ENCODE results near the gene ZNF649. TPM values are rescaled to one million over a fixed set of nuclear protein-coding genes. Genes with fewer than 3 reads are reported as not detected.

ZNF649 gene
- total RNA-seq, 3 donors from 2014 or later (not counting 1 experiment from before 2014, with no cell fraction given): 11.0 to 16.1 (median 12.3) TPM

- Histone ChIP-seq H3K9me3 (ENCODE audit: control insufficient read depth, insufficient read depth, low read length) (peaks cover 18% of the 10 kb centered on the region), H3K4me3 (ENCODE audit: low read length) (peak overlapping the region; percentile 78), H3K27me3 (ENCODE audit: control insufficient read depth, insufficient read depth, low read length) (no peaks in the 10 kb centered on the region), H3K27ac (ENCODE audit: low read length) (no peak overlapping the region), H3K36me3 (ENCODE audit: control insufficient read depth, insufficient read depth, low read length) (peaks cover 16% of the 10 kb centered on the region), H3K4me1 (ENCODE audit: control insufficient read depth, insufficient read depth, low read length) (peaks cover 16% of the 10 kb centered on the region)
- peaks cover 34 to 36% of the 10 kb centered on the region in 2 donors for H3K4me1 Mint-ChIP-seq
- H3K27ac Mint-ChIP-seq: peak overlapping the region; percentile 86 to 98
- WGBS (ENCODE audit: insufficient coverage): 41% methylated on average over 13 of the region's 13 CpGs
- H3K9me3 Mint-ChIP-seq: peaks cover 7 to 17% of the 10 kb centered on the region in 2 donors
- TF ChIP-seq, protein P1, sequence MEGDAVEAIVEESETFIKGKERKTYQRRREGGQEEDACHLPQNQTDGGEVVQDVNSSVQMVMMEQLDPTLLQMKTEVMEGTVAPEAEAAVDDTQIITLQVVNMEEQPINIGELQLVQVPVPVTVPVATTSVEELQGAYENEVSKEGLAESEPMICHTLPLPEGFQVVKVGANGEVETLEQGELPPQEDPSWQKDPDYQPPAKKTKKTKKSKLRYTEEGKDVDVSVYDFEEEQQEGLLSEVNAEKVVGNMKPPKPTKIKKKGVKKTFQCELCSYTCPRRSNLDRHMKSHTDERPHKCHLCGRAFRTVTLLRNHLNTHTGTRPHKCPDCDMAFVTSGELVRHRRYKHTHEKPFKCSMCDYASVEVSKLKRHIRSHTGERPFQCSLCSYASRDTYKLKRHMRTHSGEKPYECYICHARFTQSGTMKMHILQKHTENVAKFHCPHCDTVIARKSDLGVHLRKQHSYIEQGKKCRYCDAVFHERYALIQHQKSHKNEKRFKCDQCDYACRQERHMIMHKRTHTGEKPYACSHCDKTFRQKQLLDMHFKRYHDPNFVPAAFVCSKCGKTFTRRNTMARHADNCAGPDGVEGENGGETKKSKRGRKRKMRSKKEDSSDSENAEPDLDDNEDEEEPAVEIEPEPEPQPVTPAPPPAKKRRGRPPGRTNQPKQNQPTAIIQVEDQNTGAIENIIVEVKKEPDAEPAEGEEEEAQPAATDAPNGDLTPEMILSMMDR (IDR thresholded peaks at IDR 0.05): no peak
- DNase-seq: no peak
- no peaks in the 10 kb centered on the region for H3K27me3 Mint-ChIP-seq (ENCODE audit: low read depth in 2 of 2)
- H3K4me3 Mint-ChIP-seq: peak overlapping the region; percentile 96
- peaks cover 25% of the 10 kb centered on the region for H3K36me3 Mint-ChIP-seq
- ATAC-seq: no peak
- intact Hi-C loops (cut with micrococcal nuclease): loop anchor here (1.0 to 5.0 kb wide), 3 partner anchors 23 to 121 kb away; partner anchors contain the start of genes ZNF432, ZNF615 and ZNF649
These were observed 23.0 kb upstream of the ZNF649 start for GRCh38 chr19:51927859-51928258.

- Mint-ChIP-seq H3K4me3 (peak within 1 kb of the TSS; percentile 96), H3K4me1 (peaks cover 34 to 36% of the 10 kb centered on the region in 2 donors), H3K27me3 (ENCODE audit: low read depth in 2 of 2) (no peaks in the 10 kb centered on the region), H3K36me3 (peaks cover 25% of the 10 kb centered on the region), H3K27ac (peak within 1 kb of the TSS; percentile 86 to 98), H3K9me3 (peaks cover 7 to 18% of the 10 kb centered on the region in 2 donors)
- DNase-seq (peak; percentile 76 to 91), ATAC-seq (peak; percentile 84 to 89 (median 86))
- peak within 1 kb of the TSS; percentile 67 for H3K27ac ChIP-seq (ENCODE audit: low read length)
- intact Hi-C loops (cut with micrococcal nuclease): loop anchor here (1.0 to 5.0 kb wide), 3 partner anchors 22 to 122 kb away; partner anchors contain the start of genes ZNF432, ZNF615 and ZNF649
- peaks cover 22% of the 10 kb centered on the region for H3K9me3 ChIP-seq (ENCODE audit: control insufficient read depth, insufficient read depth, low read length)
- H3K4me3 ChIP-seq (ENCODE audit: low read length): peak within 1 kb of the TSS; percentile 78
- peaks cover 16% of the 10 kb centered on the region for H3K4me1 ChIP-seq (ENCODE audit: control insufficient read depth, insufficient read depth, low read length)
- peaks cover 16% of the 10 kb centered on the region for H3K36me3 ChIP-seq (ENCODE audit: control insufficient read depth, insufficient read depth, low read length)
- no peaks in the 10 kb centered on the region for H3K27me3 ChIP-seq (ENCODE audit: control insufficient read depth, insufficient read depth, low read length)
- TF ChIP-seq, protein P1 (IDR thresholded peaks at IDR 0.05): peak; percentile 24
- WGBS (ENCODE audit: insufficient coverage): under 1% methylated on average over 52 of the region's 52 CpGs
These were observed 22.2 kb upstream of the ZNF649 start, which contains the start of gene ZNF613 for GRCh38 chr19:51926784-51927741. Gene ZNF613, plus strand, starts transcription at chr19:51927472. Its CDS starts 8,749 bp downstream, at chr19:51936221.

GRCh38 chr19:51926426-51926783, 21.6 kb upstream of the ZNF649 start:
- Mint-ChIP-seq H3K9me3 (peaks cover 7 to 15% of the 10 kb centered on the region in 2 donors), H3K4me3 (peak overlapping the region; percentile 96), H3K27me3 (ENCODE audit: low read depth in 2 of 2) (no peaks in the 10 kb centered on the region), H3K4me1 (peaks cover 29 to 36% of the 10 kb centered on the region in 2 donors), H3K36me3 (peaks cover 18% of the 10 kb centered on the region), H3K27ac (peak overlapping the region; percentile 86 to 98)
- DNase-seq (no peak), ATAC-seq (no peak)
- Histone ChIP-seq H3K4me3 (ENCODE audit: low read length) (peak overlapping the region; percentile 78), H3K27ac (ENCODE audit: low read length) (peak overlapping the region; percentile 67), H3K36me3 (ENCODE audit: control insufficient read depth, insufficient read depth, low read length) (peaks cover 13% of the 10 kb centered on the region), H3K9me3 (ENCODE audit: control insufficient read depth, insufficient read depth, low read length) (peaks cover 23% of the 10 kb centered on the region), H3K4me1 (ENCODE audit: control insufficient read depth, insufficient read depth, low read length) (peaks cover 16% of the 10 kb centered on the region), H3K27me3 (ENCODE audit: control insufficient read depth, insufficient read depth, low read length) (no peaks in the 10 kb centered on the region)
- TF ChIP-seq, protein P1 (IDR thresholded peaks at IDR 0.05): no peak
- intact Hi-C loops (cut with micrococcal nuclease): loop anchor here (2.0 to 5.0 kb wide), 2 partner anchors 81 to 122 kb away; partner anchors contain the start of genes ZNF432 and ZNF615
- WGBS (ENCODE audit: insufficient coverage): 33% methylated on average over 11 of the region's 11 CpGs

Data from natural killer cell (primary cell).